Effector CD4-positive, alpha-beta T cell (primary cell): ENCODE results near the gene DNASE1L2.
"Not testable (repeated sequence)": the region's sequence is repeated elsewhere in the genome, so short reads cannot be mapped to it uniquely, and the experiment has no call there.

Experiments
- DNase-seq: peaks from one replicate; pipeline ENCODE4 v3.0.0-alpha.2; 2020
- total RNA-seq: gene quantifications from one replicate; lab custom pipeline; 2026; lab: John Stamatoyannopoulos, UW

Gene DNASE1L2
- 0.56 reads per million for total RNA-seq

GRCh38 chr16:2236337-2237101 lies at the start of gene DNASE1L2:
TSS of gene DNASE1L2 (plus strand) at chr16:2236444. CDS start at chr16:2236817, 373 bp downstream.
- DNase-seq = no peak

- no peak for DNase-seq
Measured at GRCh38 chr16:2186505-2186904, 49.7 kb upstream of the DNASE1L2 start.

GRCh38 chr16:2187212-2187611 lies 49.0 kb upstream of the DNASE1L2 start:
- DNase-seq = no peak

GRCh38 chr16:2188395-2188794 lies 47.8 kb upstream of the DNASE1L2 start:
- DNase-seq = no peak

GRCh38 chr16:2189252-2189893 lies 46.9 kb upstream of the DNASE1L2 start:
- no peak for DNase-seq

- DNase-seq = no peak
Measured at GRCh38 chr16:2190002-2190658, 46.1 kb upstream of the DNASE1L2 start.

- no peak for DNase-seq
Measured at GRCh38 chr16:2190659-2191445, 45.4 kb upstream of the DNASE1L2 start.

GRCh38 chr16:2191446-2191706 lies 44.9 kb upstream of the DNASE1L2 start:
- no peak for DNase-seq

GRCh38 chr16:2194166-2194834 lies 41.9 kb upstream of the DNASE1L2 start:
- no peak for DNase-seq

- DNase-seq = peak; percentile 44
Measured at GRCh38 chr16:2194852-2195321, 41.4 kb upstream of the DNASE1L2 start.

GRCh38 chr16:2195322-2196161 lies 40.7 kb upstream of the DNASE1L2 start:
- no peak for DNase-seq

GRCh38 chr16:2196162-2196980 lies 39.9 kb upstream of the DNASE1L2 start, which contains the start of gene CASKIN1:
TSS of gene CASKIN1 (minus strand) at chr16:2196605. CDS start at chr16:2196432, 173 bp downstream.
- DNase-seq = no peak

- no peak for DNase-seq
Measured at GRCh38 chr16:2196981-2197511, 39.2 kb upstream of the DNASE1L2 start.

GRCh38 chr16:2197765-2198164 lies 38.5 kb upstream of the DNASE1L2 start:
- DNase-seq = no peak

GRCh38 chr16:2198283-2198682 lies 38.0 kb upstream of the DNASE1L2 start:
- DNase-seq = no peak

GRCh38 chr16:2199095-2199494 lies 37.1 kb upstream of the DNASE1L2 start:
- no peak for DNase-seq

GRCh38 chr16:2199621-2200139 lies 36.6 kb upstream of the DNASE1L2 start:
- DNase-seq = no peak

- no peak for DNase-seq
Measured at GRCh38 chr16:2200313-2200712, 35.9 kb upstream of the DNASE1L2 start.

- DNase-seq = not testable (repeated sequence)
Measured at GRCh38 chr16:2203119-2203688, 33.0 kb upstream of the DNASE1L2 start.
